Tibial artery (tissue), 4 donors: ENCODE results near the gene CTSA.

Source experiments
- DNase-seq, 2 donors: peaks; one replicate each; pipeline ENCODE4 v3.0.0-alpha.2; 2019
- H3K27ac ChIP-seq, 2 donors: fragments of 200-600 bp; sonication (generic) in 1 of 2; 1 replicate in 1 of 2; 2 replicates in 1 of 2; pipeline ENCODE4 v1.5.1; 2018 to 2019; ENCODE audit warnings: mild to moderate bottlenecking in 1 of 2
- H3K27me3 ChIP-seq, 2 donors: fragments of 200-600 bp; sonication (generic) in 1 of 2; one replicate each; pipeline versions ENCODE4 v1.5.1 to v1.6.0; 2016 to 2019
- H3K36me3 ChIP-seq, 3 donors: fragments of 200-600 bp; sonication (generic) in 2 of 3; one replicate each; pipeline ENCODE4 v1.5.1; 2016 to 2019; ENCODE audit warnings: mild to moderate bottlenecking in 2 of 3
- H3K4me1 ChIP-seq, 4 donors: fragments of 200-600 bp; sonication (generic) in 2 of 4; 1 replicate in 3 of 4; 2 replicates in 1 of 4; pipeline ENCODE4 v1.5.1; 2016 to 2019
- H3K4me3 ChIP-seq, 2 donors: fragments of 200-600 bp; sonication (generic) in 1 of 2; 1 replicate in 1 of 2; 2 replicates in 1 of 2; pipeline ENCODE4 v1.5.1; 2018 to 2019; ENCODE audit warnings: mild to moderate bottlenecking in 2 of 2
- H3K9me3 ChIP-seq, 3 donors: fragments of 200-600 bp; sonication (generic) in 1 of 3; one replicate each; pipeline ENCODE4 v1.5.1; 2016 to 2019
- CTCF ChIP-seq, 2 experiments: fragments of 200-600 bp in 1 of 2; fragments of 450-650 bp in 1 of 2; IDR thresholded peaks; one replicate each; pipeline ENCODE4 v1.5.1; 2017 to 2019; ENCODE audit warnings: antibody characterized with exemption in 2 of 2, mild to moderate bottlenecking in 1 of 2, moderate library complexity in 1 of 2
- intact Hi-C: fragments of 100-400 bp; cut with DNase I; formaldehyde crosslinking; loops from one replicate; pipeline ENCODE4 v1.15.0; 2023; ENCODE audit warnings: low total_unique reads

The CTSA gene

DNA sequence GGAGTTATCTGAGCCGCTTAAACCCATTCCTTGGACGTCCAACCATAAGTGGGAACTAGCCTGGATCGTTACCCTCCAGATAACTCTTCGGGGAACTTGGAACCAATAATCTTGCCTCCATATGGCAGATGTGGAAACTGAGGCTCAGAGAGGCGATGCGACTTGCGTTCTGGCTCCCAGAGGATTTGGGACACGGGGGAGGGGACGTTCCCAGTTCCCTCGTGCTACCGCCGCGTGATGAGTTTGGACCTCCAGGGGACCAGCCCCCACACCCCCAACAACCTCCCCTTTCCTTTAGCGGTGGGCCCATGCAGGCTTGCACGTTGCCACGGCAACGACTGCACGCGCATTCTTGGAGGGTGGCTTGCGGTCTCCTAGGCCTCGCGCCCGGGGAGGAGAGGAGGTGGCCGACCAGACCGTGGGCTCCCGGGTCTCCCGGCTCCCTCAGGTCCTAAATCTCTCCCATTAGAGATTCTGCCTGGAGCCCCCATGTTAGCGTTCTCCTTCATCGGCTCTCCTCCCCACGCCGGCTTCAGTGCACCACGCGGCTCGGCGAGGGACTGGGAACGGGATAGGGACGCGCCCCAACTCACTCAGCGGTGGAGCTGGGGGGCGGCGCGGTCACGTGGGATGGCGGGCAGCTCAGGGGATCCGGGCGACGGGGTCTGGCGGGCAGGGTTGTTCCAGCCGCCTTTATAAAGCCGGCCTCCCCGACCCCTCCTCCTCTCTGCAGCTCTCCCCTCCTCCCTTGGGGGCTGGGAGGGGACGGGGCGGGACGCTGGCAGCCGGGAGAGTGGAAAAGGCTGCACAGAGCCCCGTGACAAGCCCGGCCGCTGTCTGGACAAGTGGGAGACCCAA, 20.6 kb downstream of the CTSA start, which contains the start of gene PLTP:
Gene PLTP (minus strand): TSS at position 670 of the 858 bp plus-strand sequence. CDS start 703 bp downstream, outside the sequence.
- peak; percentile 77 to 88 for DNase-seq
- intact Hi-C loops: no loop called here

GRCh38 chr20:45912344-45912682, 21.2 kb downstream of the CTSA start:
- Histone ChIP-seq H3K4me3 (peak overlapping the region; percentile 50 to 58), H3K4me1 (peaks cover 0 to 20% (median 20%) of the 10 kb centered on the region in 4 donors), H3K9me3 (no peaks in the 10 kb centered on the region), H3K27me3 (peaks cover 0 to 13% of the 10 kb centered on the region in 2 donors), H3K27ac (peak overlapping the region; percentile 34 to 72), H3K36me3 (no peaks in the 10 kb centered on the region)
- no peak for TF ChIP-seq CTCF (IDR thresholded peaks at IDR 0.05)
- DNase-seq: no peak
- intact Hi-C loops: no loop called here

More for the DNA sequence above, 20.6 kb downstream of the CTSA start, which contains the start of gene PLTP:
- TF ChIP-seq CTCF (IDR thresholded peaks at IDR 0.05): no peak
- Histone ChIP-seq H3K36me3 (no peaks in the 10 kb centered on the region), H3K4me3 (peak within 1 kb of the TSS; percentile 50 to 58), H3K27ac (peak within 1 kb of the TSS; percentile 38 to 72), H3K4me1 (peaks cover 0 to 20% (median 20%) of the 10 kb centered on the region in 4 donors), H3K27me3 (peaks cover 0 to 13% of the 10 kb centered on the region in 2 donors), H3K9me3 (no peaks in the 10 kb centered on the region)

DNA sequence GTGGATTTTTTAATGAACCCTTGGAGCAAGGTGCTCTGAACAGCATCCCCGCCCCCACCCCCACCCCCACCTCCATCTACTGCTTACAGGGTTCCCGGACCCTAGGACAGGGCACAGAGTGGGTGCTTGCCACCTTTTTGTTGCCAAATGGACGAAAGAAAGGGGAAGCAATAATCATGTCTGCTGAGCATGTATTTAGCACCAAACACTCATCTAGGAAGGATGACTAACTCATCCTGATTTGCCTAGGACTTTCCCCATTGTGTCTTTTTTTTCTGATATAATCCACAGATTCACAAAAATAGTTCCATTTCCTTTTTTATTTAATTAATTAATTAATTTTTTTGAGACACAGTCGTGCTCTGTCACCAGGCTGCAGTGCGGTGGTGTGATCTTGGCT, 22.0 kb downstream of the CTSA start:
- no peaks in the 10 kb centered on the region for H3K9me3 ChIP-seq
- H3K4me3 ChIP-seq: no peak overlapping the region
- intact Hi-C loops: no loop called here
- no peak for TF ChIP-seq CTCF (IDR thresholded peaks at IDR 0.05)
- H3K27ac ChIP-seq: no peak overlapping the region
- peaks cover 0 to 24% (median 20%) of the 10 kb centered on the region in 4 donors for H3K4me1 ChIP-seq
- DNase-seq: no peak
- peaks cover 0 to 13% of the 10 kb centered on the region in 2 donors for H3K27me3 ChIP-seq
- no peaks in the 10 kb centered on the region for H3K36me3 ChIP-seq

DNA sequence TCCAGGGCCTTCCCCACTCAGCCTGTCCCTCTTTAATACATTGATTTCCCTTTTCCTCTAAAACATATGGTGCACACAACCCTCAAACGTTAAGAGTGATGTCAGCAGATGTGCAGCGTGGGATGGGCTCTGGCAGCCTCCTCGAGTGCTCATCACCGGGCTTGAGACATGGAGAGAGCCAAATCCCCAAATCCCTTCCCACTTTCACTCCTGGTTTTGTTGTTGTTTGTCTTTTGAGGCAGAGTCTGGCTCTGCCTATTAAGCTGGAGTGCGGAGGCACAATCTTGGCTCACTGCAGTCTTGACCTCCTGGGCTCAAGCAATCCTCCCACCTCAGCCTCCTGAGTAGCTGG, 26.6 kb downstream of the CTSA start:
- H3K36me3 ChIP-seq: no peaks in the 10 kb centered on the region
- DNase-seq: no peak
- TF ChIP-seq CTCF (IDR thresholded peaks at IDR 0.05): no peak
- H3K4me3 ChIP-seq: no peak overlapping the region
- no peaks in the 10 kb centered on the region for H3K9me3 ChIP-seq
- intact Hi-C loops: no loop called here
- peaks cover 0 to 19% of the 10 kb centered on the region in 2 donors for H3K27me3 ChIP-seq
- H3K27ac ChIP-seq: peak overlapping the region in 1 of 2 donors; percentile 32
- peaks cover 0 to 30% (median 7%) of the 10 kb centered on the region in 4 donors for H3K4me1 ChIP-seq

GRCh38 chr20:45918182-45918737, 27.1 kb downstream of the CTSA start:
- DNase-seq: no peak
- Histone ChIP-seq H3K4me1 (peaks cover 0 to 28% (median 5%) of the 10 kb centered on the region in 4 donors), H3K9me3 (no peaks in the 10 kb centered on the region), H3K27ac (peak overlapping the region; percentile 10 to 32), H3K4me3 (no peak overlapping the region), H3K36me3 (no peaks in the 10 kb centered on the region), H3K27me3 (peaks cover 0 to 14% of the 10 kb centered on the region in 2 donors)
- TF ChIP-seq CTCF (IDR thresholded peaks at IDR 0.05): no peak
- intact Hi-C loops: no loop called here
